ENCODE data around the gene IL1RL1.

Gene IL1RL1

GRCh38 chr2:102310964-102311640 is at the start of gene IL1RL1:
TSS of gene IL1RL1 (plus strand) at chr2:102311563. CDS start at chr2:102338265, 26,702 bp downstream.
- DNase-seq: no peak

GRCh38 chr2:102262216-102263129 is 48.9 kb upstream of the IL1RL1 start:
- no peak for DNase-seq

GRCh38 chr2:102264952-102265351 is 46.4 kb upstream of the IL1RL1 start:
- DNase-seq: no peak

GRCh38 chr2:102266204-102266603 is 45.2 kb upstream of the IL1RL1 start:
- no peak for DNase-seq

GRCh38 chr2:102267774-102268173 is 43.6 kb upstream of the IL1RL1 start:
- no peak for DNase-seq

- DNase-seq: no peak
Measured at GRCh38 chr2:102268510-102269199, 42.7 kb upstream of the IL1RL1 start.

GRCh38 chr2:102269200-102269524 is 42.2 kb upstream of the IL1RL1 start:
- DNase-seq: no peak

GRCh38 chr2:102271844-102272243 is 39.5 kb upstream of the IL1RL1 start:
- no peak for DNase-seq

- DNase-seq: no peak
Measured at GRCh38 chr2:102273619-102274211, 37.6 kb upstream of the IL1RL1 start.

- no peak for DNase-seq
Measured at GRCh38 chr2:102276549-102277201, 34.7 kb upstream of the IL1RL1 start.

GRCh38 chr2:102277202-102277700 is 34.1 kb upstream of the IL1RL1 start:
- no peak for DNase-seq

GRCh38 chr2:102278720-102279390 is 32.5 kb upstream of the IL1RL1 start:
- DNase-seq: no peak

GRCh38 chr2:102279391-102279735 is 32.0 kb upstream of the IL1RL1 start:
- no peak for DNase-seq

GRCh38 chr2:102282678-102283091 is 28.7 kb upstream of the IL1RL1 start:
- DNase-seq: no peak

GRCh38 chr2:102283996-102284395 is 27.4 kb upstream of the IL1RL1 start:
- DNase-seq: no peak

- no peak for DNase-seq
Measured at GRCh38 chr2:102284611-102285010, 26.8 kb upstream of the IL1RL1 start.

- no peak for DNase-seq
Measured at GRCh38 chr2:102285368-102285767, 26.0 kb upstream of the IL1RL1 start.

GRCh38 chr2:102286041-102286440 is 25.3 kb upstream of the IL1RL1 start:
- no peak for DNase-seq

GRCh38 chr2:102289129-102289528 is 22.2 kb upstream of the IL1RL1 start:
- no peak for DNase-seq

GRCh38 chr2:102290594-102290993 is 20.8 kb upstream of the IL1RL1 start:
- no peak for DNase-seq

GRCh38 chr2:102291319-102292075 is 19.9 kb upstream of the IL1RL1 start:
- DNase-seq: no peak

Data from NCI-H2029 (cell line).